ENCODE results near the gene MRPS22.

DNA sequence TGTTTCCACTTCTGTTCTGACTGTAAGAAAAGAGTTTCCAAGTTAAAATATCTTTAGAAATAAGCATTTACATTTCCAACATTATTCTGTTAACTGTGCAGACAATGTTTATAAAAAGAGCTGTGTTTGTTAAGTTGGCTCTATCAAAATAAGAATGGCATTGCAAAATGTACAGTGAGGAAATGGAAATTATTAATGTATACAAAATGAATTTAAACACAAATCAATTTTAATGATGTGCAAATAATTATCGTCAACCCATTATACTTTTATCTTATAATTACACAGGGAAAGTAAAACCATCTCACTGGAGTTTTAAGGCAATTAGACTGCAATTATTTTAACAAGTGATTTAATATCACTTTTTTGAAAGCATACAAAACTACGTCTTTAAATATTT is 17.5 kb downstream of the MRPS22 start:
- TF ChIP-seq FOXP2 (optimal IDR thresholded peaks at IDR 0.05; ENCODE audit: control extremely low read depth, extremely low read length, insufficient read depth): no peak
- TF ChIP-seq EZH2 (IDR thresholded peaks at IDR 0.05): no peak
- no peak for TF ChIP-seq POLR2AphosphoS5 (IDR thresholded peaks at IDR 0.05; ENCODE audit: borderline replicate concordance, low read depth, low read length)
